ENCODE data around the gene RNF148.

RNF148 gene

GRCh38 chr7:122679813-122680212 is 22.9 kb downstream of the RNF148 start:
- peak overlapping the region; percentile 82 for H3K27ac ChIP-seq
- TF ChIP-seq CTCF (IDR thresholded peaks at IDR 0.05) (no peak), ZFX (IDR thresholded peaks at IDR 0.05; ENCODE audit: borderline replicate concordance) (no peak)

GRCh38 chr7:122679269-122679709 is 23.4 kb downstream of the RNF148 start:
- peak overlapping the region; percentile 82 for H3K27ac ChIP-seq

GRCh38 chr7:122677149-122677548 is 25.6 kb downstream of the RNF148 start:
- no peak for TF ChIP-seq ZFX (IDR thresholded peaks at IDR 0.05; ENCODE audit: borderline replicate concordance)
- no peak for TF ChIP-seq CTCF (IDR thresholded peaks at IDR 0.05)
- peak overlapping the region; percentile 10; the same call in 1 of the 2 replicates for H3K27ac ChIP-seq

- TF ChIP-seq CTCF (IDR thresholded peaks at IDR 0.05): no peak
- no peak for TF ChIP-seq ZFX (IDR thresholded peaks at IDR 0.05; ENCODE audit: borderline replicate concordance)
- H3K27ac ChIP-seq: peak overlapping the region; percentile 10; the same call in 1 of the 2 replicates
Observed at GRCh38 chr7:122676466-122676865, 26.3 kb downstream of the RNF148 start.

GRCh38 chr7:122675621-122676020 is 27.1 kb downstream of the RNF148 start:
- H3K27ac ChIP-seq: no peak overlapping the region
- TF ChIP-seq ZFX (IDR thresholded peaks at IDR 0.05; ENCODE audit: borderline replicate concordance) (no peak), CTCF (IDR thresholded peaks at IDR 0.05) (no peak)

GRCh38 chr7:122675011-122675410 is 27.7 kb downstream of the RNF148 start:
- TF ChIP-seq CTCF (IDR thresholded peaks at IDR 0.05): no peak
- no peak for TF ChIP-seq ZFX (IDR thresholded peaks at IDR 0.05; ENCODE audit: borderline replicate concordance)
- no peak overlapping the region for H3K27ac ChIP-seq

GRCh38 chr7:122674502-122674901 is 28.2 kb downstream of the RNF148 start:
- H3K27ac ChIP-seq: no peak overlapping the region
- TF ChIP-seq ZFX (IDR thresholded peaks at IDR 0.05; ENCODE audit: borderline replicate concordance) (no peak), CTCF (IDR thresholded peaks at IDR 0.05) (no peak)

- H3K27ac ChIP-seq: no peak overlapping the region
- TF ChIP-seq CTCF (IDR thresholded peaks at IDR 0.05): no peak
- no peak for TF ChIP-seq ZFX (IDR thresholded peaks at IDR 0.05; ENCODE audit: borderline replicate concordance)
Observed at GRCh38 chr7:122673951-122674350, 28.8 kb downstream of the RNF148 start.
